WI38 (cell line): ENCODE data around the gene AFF3.

Experiments used
- H3K4me3 ChIP-seq: 2 replicates; pipeline ENCODE4 v1.5.1; 2011; ENCODE audit warnings: low read depth, mild to moderate bottlenecking, control low read depth, low read length
- TF ChIP-seq, protein P1 (sequence below): IDR thresholded peaks from 2 replicates; pipeline ENCODE4 v1.5.1; 2012; ENCODE audit warnings: low read depth, mild to moderate bottlenecking, control low read depth, low read length

Gene AFF3

DNA sequence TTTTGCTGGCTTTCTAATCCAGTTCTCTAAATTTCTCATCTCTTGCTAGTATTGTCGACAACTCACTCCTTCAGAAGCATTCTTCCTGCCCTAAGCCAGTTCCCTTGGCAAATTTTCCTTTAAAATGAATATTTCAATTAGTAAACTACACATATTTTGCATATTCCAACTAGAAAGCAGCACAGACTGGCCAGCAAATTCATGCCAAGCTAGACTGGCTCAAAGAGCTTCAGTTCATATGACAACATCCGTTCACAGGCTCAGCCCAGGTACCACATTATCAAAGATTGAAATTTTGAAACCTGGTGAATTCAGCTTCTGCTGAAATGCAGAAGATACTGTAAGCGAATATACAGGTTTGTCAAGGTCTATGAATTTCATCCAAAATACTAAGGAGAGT is 64.5 kb downstream of the AFF3 start:
- TF ChIP-seq, protein P1, sequence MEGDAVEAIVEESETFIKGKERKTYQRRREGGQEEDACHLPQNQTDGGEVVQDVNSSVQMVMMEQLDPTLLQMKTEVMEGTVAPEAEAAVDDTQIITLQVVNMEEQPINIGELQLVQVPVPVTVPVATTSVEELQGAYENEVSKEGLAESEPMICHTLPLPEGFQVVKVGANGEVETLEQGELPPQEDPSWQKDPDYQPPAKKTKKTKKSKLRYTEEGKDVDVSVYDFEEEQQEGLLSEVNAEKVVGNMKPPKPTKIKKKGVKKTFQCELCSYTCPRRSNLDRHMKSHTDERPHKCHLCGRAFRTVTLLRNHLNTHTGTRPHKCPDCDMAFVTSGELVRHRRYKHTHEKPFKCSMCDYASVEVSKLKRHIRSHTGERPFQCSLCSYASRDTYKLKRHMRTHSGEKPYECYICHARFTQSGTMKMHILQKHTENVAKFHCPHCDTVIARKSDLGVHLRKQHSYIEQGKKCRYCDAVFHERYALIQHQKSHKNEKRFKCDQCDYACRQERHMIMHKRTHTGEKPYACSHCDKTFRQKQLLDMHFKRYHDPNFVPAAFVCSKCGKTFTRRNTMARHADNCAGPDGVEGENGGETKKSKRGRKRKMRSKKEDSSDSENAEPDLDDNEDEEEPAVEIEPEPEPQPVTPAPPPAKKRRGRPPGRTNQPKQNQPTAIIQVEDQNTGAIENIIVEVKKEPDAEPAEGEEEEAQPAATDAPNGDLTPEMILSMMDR: no peak
- H3K4me3 ChIP-seq: no peak overlapping the region

DNA sequence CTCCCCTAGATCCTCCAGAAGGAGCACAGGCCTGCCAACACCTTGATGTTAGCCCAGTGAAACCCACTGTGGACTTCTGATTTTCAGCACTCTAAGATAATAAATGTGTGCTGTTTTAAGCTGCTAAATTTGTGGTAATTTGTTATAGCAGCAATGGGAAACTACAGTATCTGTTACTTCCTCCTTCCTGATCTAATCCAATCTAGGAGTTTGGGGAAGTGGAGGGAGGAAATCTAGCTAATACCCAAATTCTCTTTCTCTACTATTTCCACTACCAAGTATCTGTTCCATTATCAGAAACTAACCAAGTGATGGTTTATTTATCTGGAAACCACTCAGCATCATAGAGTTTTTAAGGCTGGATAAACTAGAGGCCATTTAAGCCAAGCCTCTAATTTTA is 64.9 kb downstream of the AFF3 start:
- TF ChIP-seq, protein P1: no peak
- H3K4me3 ChIP-seq: no peak overlapping the region

DNA sequence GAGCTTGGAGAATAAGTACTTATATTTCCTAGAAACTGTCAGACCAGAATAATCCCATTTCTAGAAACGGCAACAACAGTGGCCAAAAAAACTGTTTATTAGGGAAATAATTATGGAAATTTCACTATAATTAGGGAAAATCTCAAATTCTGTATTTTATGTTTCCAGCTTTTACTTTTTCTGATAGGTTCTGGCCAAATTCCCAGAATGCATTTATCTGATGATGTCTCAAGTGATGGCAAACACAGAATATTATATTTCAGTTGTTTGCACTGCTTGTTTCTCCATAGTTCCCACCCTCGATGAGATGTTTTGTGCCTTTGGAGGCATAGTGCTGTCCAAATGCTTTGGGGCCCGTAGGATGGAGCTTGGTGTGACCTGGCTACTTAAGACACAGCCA is 66.9 kb downstream of the AFF3 start:
- TF ChIP-seq, protein P1: no peak
- H3K4me3 ChIP-seq: no peak overlapping the region

DNA sequence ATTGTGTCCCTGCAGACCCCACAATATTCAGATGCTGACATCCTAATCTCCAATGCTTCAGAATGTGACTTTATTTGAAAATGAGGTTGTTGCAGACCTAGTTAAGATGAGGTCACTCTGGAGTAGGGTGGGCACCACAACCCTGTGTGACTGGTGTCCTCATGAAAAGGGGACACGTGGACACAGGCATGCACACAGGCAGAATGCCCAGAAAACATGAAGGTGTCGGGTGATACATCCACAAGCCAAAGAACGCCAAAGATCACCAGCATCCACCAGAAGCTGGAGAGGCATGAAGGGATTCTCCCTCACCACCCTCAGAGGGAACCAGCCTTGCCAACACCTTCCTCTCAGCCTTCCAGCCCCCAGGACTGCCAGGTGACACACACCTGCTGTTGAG is 69.3 kb downstream of the AFF3 start:
- H3K4me3 ChIP-seq: no peak overlapping the region
- TF ChIP-seq, protein P1: no peak

DNA sequence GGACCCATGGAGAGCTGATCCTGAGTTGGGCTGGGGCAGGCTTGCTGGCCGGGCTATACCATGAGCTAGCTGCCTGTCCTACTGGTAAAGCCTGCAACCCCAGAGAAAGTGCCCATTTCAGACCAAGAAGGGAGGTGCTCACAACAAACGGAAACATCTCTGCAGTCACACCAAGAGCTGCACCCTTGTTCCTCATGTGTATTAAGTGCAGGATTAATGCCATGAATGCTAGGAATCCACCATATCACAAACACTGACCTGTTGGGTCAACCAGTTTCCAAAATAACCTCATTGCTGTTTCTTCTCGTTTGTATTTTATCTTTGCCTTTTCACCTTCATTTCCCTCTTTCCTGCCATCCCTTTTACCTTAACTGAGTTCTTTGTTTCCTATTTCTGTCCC is 69.9 kb downstream of the AFF3 start:
- TF ChIP-seq, protein P1: no peak
- no peak overlapping the region for H3K4me3 ChIP-seq

- no peak overlapping the region for H3K4me3 ChIP-seq
- TF ChIP-seq, protein P1: no peak
Measured at GRCh38 chr2:100071335-100072043, 70.9 kb downstream of the AFF3 start.

- TF ChIP-seq, protein P1: no peak
- no peak overlapping the region for H3K4me3 ChIP-seq
Measured at GRCh38 chr2:100070078-100070477, 72.3 kb downstream of the AFF3 start.
